ENCODE data around the gene PPP1R2.

DNA sequence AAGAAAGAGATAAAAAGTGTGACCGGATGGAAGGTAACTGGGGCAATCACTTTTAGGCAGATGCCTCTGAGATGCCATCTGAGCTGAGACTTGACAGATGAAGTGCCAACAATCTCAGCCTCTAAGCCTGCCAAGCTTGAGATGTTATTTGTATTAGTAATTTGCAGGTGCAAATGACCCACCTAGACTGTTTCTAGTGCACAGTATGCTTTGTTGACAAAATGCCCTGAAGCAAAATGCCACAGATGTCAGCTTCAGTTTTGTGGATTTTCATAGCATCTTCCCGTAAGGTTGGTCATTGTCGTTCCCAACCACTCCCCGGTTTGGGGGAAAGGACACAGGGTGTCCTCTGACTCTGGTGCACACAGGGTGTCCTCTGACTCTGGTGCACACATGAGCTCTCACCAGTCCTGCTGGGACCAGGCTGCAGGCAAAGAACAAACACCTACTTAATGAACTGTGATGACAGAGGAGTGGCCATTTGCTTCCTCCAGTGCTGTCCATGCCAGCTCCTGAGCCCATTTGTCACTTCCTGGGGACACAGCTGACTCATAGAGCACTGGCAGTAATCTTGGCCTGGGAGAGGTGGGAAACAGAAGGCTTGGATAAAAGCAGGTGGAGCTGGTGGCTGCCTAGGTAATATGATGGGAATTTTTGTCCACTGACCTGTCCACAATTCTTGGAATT lies 16.7 kb upstream of the PPP1R2 start:
- TF ChIP-seq CTCF (IDR thresholded peaks at IDR 0.05 in 2 of 3, conservative IDR thresholded peaks at IDR 0.05 in 1 of 3; ENCODE audit: borderline replicate concordance in 1 of 3, insufficient read depth in 1 of 3, low read depth in 2 of 3, low read length in 2 of 3): no peak
- TF ChIP-seq POLR2A (IDR thresholded peaks at IDR 0.05; ENCODE audit: borderline replicate concordance, extremely low read depth, insufficient read depth, insufficient read length): no peak
- TF ChIP-seq FOSL1 (IDR thresholded peaks at IDR 0.05; ENCODE audit: low read depth): peak; percentile 62
- no peak for TF ChIP-seq POLR2AphosphoS5 (IDR thresholded peaks at IDR 0.05; ENCODE audit: low read depth, low read length)

Data from HCT116 (cell line).